HCT116 (cell line): Measurements from ENCODE around the gene RALGPS1. TPM values are rescaled to one million over a fixed set of nuclear protein-coding genes. Genes with fewer than 3 reads are reported as not detected.

Source experiments
- ATAC-seq: fragments of 200-7000 bp; cut with Tn5 transposase; 2 replicates; pipeline ENCODE4 v1.9.1; 2020; ENCODE audit warnings: mild to moderate bottlenecking, moderate library complexity
- BruUV-seq: library from RNA; stranded (reverse); fragments of 400-500 nt; replicated peaks from 2 replicates; lab custom pipeline; 2021; lab: Mats Ljungman, UMichigan
- CTCF ChIA-PET: fragments of 300-600 bp; sonication (Branson Sonifier 250); formaldehyde crosslinking; loops from one replicate; lab custom pipeline; 2021; ENCODE audit warnings: antibody characterized with exemption; lab: Charles Lee
- POLR2A ChIA-PET: fragments of 300-600, 350-600 bp; sonication (Branson Sonifier 250); formaldehyde crosslinking; loops from one replicate; lab custom pipeline; 2021; ENCODE audit warnings: antibody characterized with exemption; lab: Charles Lee
- RAD21 ChIA-PET, 2 experiments: fragments of 300-600 bp; sonication (Branson Sonifier 250); formaldehyde crosslinking; loops; one replicate each; lab custom pipeline; 2023; ENCODE audit warnings: low total read pairs in 2 of 2; ENCODE audit not compliant: uncharacterized antibody in 2 of 2, unreplicated experiment in 2 of 2, low non-redundant PET in 1 of 2; lab: Charles Lee
- DNase-seq: peaks from one replicate; pipeline ENCODE4 v3.0.0-alpha.2; 2010; ENCODE audit warnings: low read depth, low spot score
- H2AFZ ChIP-seq: fragments of 200-600 bp; shearing (Covaris generic), sonication (generic); 2 replicates; pipeline ENCODE4 v1.6.1; 2017; ENCODE audit warnings: low read depth, mixed run types, mixed read lengths, antibody characterized with exemption, low read length; ENCODE audit not compliant: poor library complexity, severe bottlenecking
- H3K27ac ChIP-seq: 2 replicates; pipeline ENCODE4 v1.5.1; 2012; ENCODE audit warnings: low read depth, low read length
- H3K27me3 ChIP-seq: fragments of 200-600 bp; sonication (generic); 2 replicates; pipeline ENCODE4 v1.6.1; 2016; ENCODE audit warnings: mixed run types, low read length, mixed read lengths; ENCODE audit not compliant: insufficient read depth
- H3K36me3 ChIP-seq, 2 experiments: fragments of 200-500 bp in 1 of 2; fragments of 200-600 bp in 1 of 2; sonication (Bioruptor generic) in 1 of 2; sonication (generic) in 1 of 2; 2 replicates each; pipeline versions ENCODE4 v1.5.1 to v1.6.1; 2014 to 2016; ENCODE audit warnings: low read length in 2 of 2, inconsistent platforms in 1 of 2, mixed read lengths in 1 of 2, mixed run types in 1 of 2; ENCODE audit not compliant: insufficient read depth in 2 of 2, control insufficient read depth in 1 of 2
- H3K4me1 ChIP-seq, 2 experiments: fragments of 200-600 bp in 1 of 2; sonication (generic) in 1 of 2; 2 replicates each; pipeline versions ENCODE4 v1.5.1 to v1.6.1; 2012 to 2017; ENCODE audit warnings: low read length in 2 of 2, inconsistent platforms in 1 of 2, mild to moderate bottlenecking in 1 of 2, mixed read lengths in 1 of 2, mixed run types in 1 of 2, moderate library complexity in 1 of 2; ENCODE audit not compliant: insufficient read depth in 2 of 2, control insufficient read depth in 1 of 2
- H3K4me2 ChIP-seq: fragments of 200-600 bp; sonication (generic); 2 replicates; pipeline ENCODE4 v1.6.1; 2017; ENCODE audit warnings: mixed run types, low read length, mixed read lengths
- H3K4me3 ChIP-seq, 2 experiments: fragments of 200-600 bp in 1 of 2; sonication (generic) in 1 of 2; replicated peaks in 1 of 2; 2 replicates each; pipeline ENCODE4 v1.5.1; 2011 to 2016; ENCODE audit warnings: low read length in 2 of 2, control low read depth in 1 of 2, low read depth in 1 of 2, mild to moderate bottlenecking in 1 of 2, mixed read lengths in 1 of 2, mixed run types in 1 of 2
- H3K79me2 ChIP-seq: fragments of 200-600 bp; sonication (generic); 2 replicates; pipeline ENCODE4 v1.6.1; 2017; ENCODE audit warnings: mild to moderate bottlenecking, mixed run types, low read length, moderate library complexity, mixed read lengths; ENCODE audit not compliant: insufficient read depth
- H3K9ac ChIP-seq: fragments of 200-600 bp; sonication (generic); 2 replicates; pipeline ENCODE4 v1.6.1; 2016; ENCODE audit warnings: low read length, mixed read lengths
- H3K9me2 ChIP-seq: fragments of 200-600 bp; sonication (generic), shearing (Covaris generic); 2 replicates; pipeline ENCODE4 v1.6.1; 2017; ENCODE audit warnings: mixed run types, mild to moderate bottlenecking, moderate library complexity; ENCODE audit not compliant: insufficient read depth
- H3K9me3 ChIP-seq, 2 experiments: fragments of 200-500 bp in 1 of 2; fragments of 200-600 bp in 1 of 2; sonication (Bioruptor generic) in 1 of 2; sonication (generic) in 1 of 2; 2 replicates each; pipeline ENCODE4 v1.6.1; 2014 to 2017; ENCODE audit warnings: low read length in 2 of 2, mixed read lengths in 2 of 2, inconsistent platforms in 1 of 2, low read depth in 1 of 2, mild to moderate bottlenecking in 1 of 2, mixed run types in 1 of 2, moderate library complexity in 1 of 2; ENCODE audit not compliant: control insufficient read depth in 1 of 2, insufficient read depth in 1 of 2
- H4K20me1 ChIP-seq: fragments of 200-600 bp; sonication (generic), shearing (Covaris generic); 2 replicates; pipeline ENCODE4 v1.6.1; 2017; ENCODE audit warnings: mixed run types, mild to moderate bottlenecking, moderate library complexity; ENCODE audit not compliant: insufficient read depth
- CBX3 ChIP-seq: IDR thresholded peaks from 2 replicates; pipeline ENCODE4 v1.6.1; 2012; ENCODE audit warnings: low read depth
- CEBPB ChIP-seq: IDR thresholded peaks from 2 replicates; pipeline ENCODE4 v1.6.1; 2012; ENCODE audit warnings: low read depth
- EGR1 ChIP-seq: IDR thresholded peaks from 2 replicates; pipeline ENCODE4 v1.6.1; 2012; ENCODE audit warnings: low read depth
- ELF1 ChIP-seq: IDR thresholded peaks from 2 replicates; pipeline ENCODE4 v1.6.1; 2012; ENCODE audit warnings: low read depth, borderline replicate concordance
- EZH2 ChIP-seq: fragments of 200-600 bp; sonication (generic); IDR thresholded peaks from 2 replicates; pipeline ENCODE4 v1.6.1; 2017; ENCODE audit warnings: antibody characterized with exemption, mixed run types
- EZH2phosphoT487 ChIP-seq: fragments of 200-600 bp; IDR thresholded peaks from 2 replicates; pipeline ENCODE4 v1.6.1; 2018; ENCODE audit warnings: antibody characterized with exemption, borderline replicate concordance
- JUND ChIP-seq: IDR thresholded peaks from 2 replicates; pipeline ENCODE4 v1.6.1; 2012
- RAD21 ChIP-seq: IDR thresholded peaks from 2 replicates; pipeline ENCODE4 v1.6.1; 2012; ENCODE audit warnings: low read depth, mild to moderate bottlenecking
- SIN3A ChIP-seq: IDR thresholded peaks from 2 replicates; pipeline ENCODE4 v1.6.1; 2012; ENCODE audit warnings: low read depth
- TCF7L2 ChIP-seq: IDR thresholded peaks from 2 replicates; pipeline ENCODE4 v1.7.0; 2011; ENCODE audit warnings: borderline replicate concordance, inconsistent platforms; ENCODE audit not compliant: insufficient read depth, insufficient read length; ENCODE audit errors: extremely low read depth
- YY1 ChIP-seq: IDR thresholded peaks from 2 replicates; pipeline ENCODE4 v1.6.1; 2011; ENCODE audit warnings: low read length, low read depth, moderate library complexity, mild to moderate bottlenecking; ENCODE audit not compliant: insufficient replicate concordance; ENCODE audit errors: extremely low read depth
- ZFX ChIP-seq: fragments of 450-650 bp; IDR thresholded peaks from 2 replicates; pipeline ENCODE4 v1.6.1; 2017
- ZNF274 ChIP-seq: fragments of 200-500 bp; sonication (Bioruptor generic); IDR thresholded peaks from 2 replicates; pipeline ENCODE4 v1.6.1; 2014; ENCODE audit warnings: mild to moderate bottlenecking, low read depth, low read length, inconsistent platforms
- intact Hi-C: fragments of 100-400 bp; cut with micrococcal nuclease; formaldehyde crosslinking; loops from 2 replicates; pipeline ENCODE4 v1.10.0; 2022
- total RNA-seq: library from RNA; stranded (reverse); gene quantifications from one replicate; pipeline ENCODE4 v1.2.1, GENCODE V29; 2021; ENCODE audit not compliant: unreplicated experiment
- TF ChIP-seq, protein P1 (sequence below): IDR thresholded peaks from 2 replicates; pipeline ENCODE4 v1.6.1; 2011; ENCODE audit warnings: mild to moderate bottlenecking, low read length, moderate library complexity; ENCODE audit not compliant: insufficient replicate concordance; ENCODE audit errors: extremely low read depth
- TF ChIP-seq, protein P2 (sequence below): IDR thresholded peaks from 2 replicates; pipeline ENCODE4 v1.6.1; 2012
- TF ChIP-seq, protein P3 (sequence below): IDR thresholded peaks from 2 replicates; pipeline ENCODE4 v1.6.1; 2012
- TF ChIP-seq, protein P4 (sequence below), 3 experiments: fragments of 200-600 bp in 1 of 3; sonication (generic) in 1 of 3; IDR thresholded peaks in 2 of 3; conservative IDR thresholded peaks in 1 of 3; 2 replicates each; pipeline ENCODE4 v1.5.1; 2012 to 2017; ENCODE audit warnings: low read depth in 2 of 3, low read length in 2 of 3, antibody characterized with exemption in 1 of 3, borderline replicate concordance in 1 of 3, control low read depth in 1 of 3, mild to moderate bottlenecking in 1 of 3, mixed read lengths in 1 of 3, mixed run types in 1 of 3, moderate library complexity in 1 of 3; ENCODE audit not compliant: insufficient read depth in 1 of 3

The RALGPS1 gene
- total RNA-seq, 1 experiment from 2014 or later: 7.6 TPM

DNA sequence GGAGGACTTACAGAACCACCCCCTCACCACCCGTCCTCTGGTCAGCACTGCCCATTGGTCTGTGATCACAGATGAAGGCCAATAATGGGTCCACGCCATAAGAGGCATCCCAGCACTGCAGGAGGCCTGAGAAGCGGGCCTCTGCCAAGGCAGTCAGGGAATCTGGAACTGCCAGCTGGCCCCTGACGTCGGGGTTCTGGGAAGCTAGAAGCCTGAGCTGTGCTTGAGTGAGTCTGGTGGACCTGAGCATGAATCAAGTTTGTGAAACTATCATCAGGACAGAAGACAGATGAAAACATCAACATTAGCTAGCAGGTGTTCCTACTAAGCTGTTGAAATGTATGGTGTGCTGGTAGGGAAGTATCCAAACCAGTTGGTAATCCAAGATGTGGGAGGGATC lies 200.0 kb downstream of the RALGPS1 start:
- H3K27ac ChIP-seq: no peak overlapping the region
- BruUV-seq: no TSS peak
- TF ChIP-seq YY1 (no peak), ZNF274 (no peak)
- ATAC-seq (no peak), DNase-seq (no peak)
- H4K20me1 ChIP-seq: no peaks in the 10 kb centered on the region
- H2AFZ ChIP-seq: no peak overlapping the region
- H3K4me1 ChIP-seq: peaks cover 2 to 20% of the 10 kb centered on the region in 2 experiments; a peak in 1 of 4 replicates
- no peaks in the 10 kb centered on the region for H3K9me3 ChIP-seq
- ChIA-PET RAD21 (no interaction called here), POLR2A (no interaction called here), CTCF (no interaction called here)
- no peaks in the 10 kb centered on the region for H3K27me3 ChIP-seq
- intact Hi-C loops: no loop called here
- H3K4me2 ChIP-seq: no peak overlapping the region
- H3K9me2 ChIP-seq: no peaks in the 10 kb centered on the region
- H3K9ac ChIP-seq: no peak overlapping the region
- H3K36me3 ChIP-seq: no peaks in the 10 kb centered on the region
- H3K79me2 ChIP-seq: no peaks in the 10 kb centered on the region
- no peak overlapping the region for H3K4me3 ChIP-seq

DNA sequence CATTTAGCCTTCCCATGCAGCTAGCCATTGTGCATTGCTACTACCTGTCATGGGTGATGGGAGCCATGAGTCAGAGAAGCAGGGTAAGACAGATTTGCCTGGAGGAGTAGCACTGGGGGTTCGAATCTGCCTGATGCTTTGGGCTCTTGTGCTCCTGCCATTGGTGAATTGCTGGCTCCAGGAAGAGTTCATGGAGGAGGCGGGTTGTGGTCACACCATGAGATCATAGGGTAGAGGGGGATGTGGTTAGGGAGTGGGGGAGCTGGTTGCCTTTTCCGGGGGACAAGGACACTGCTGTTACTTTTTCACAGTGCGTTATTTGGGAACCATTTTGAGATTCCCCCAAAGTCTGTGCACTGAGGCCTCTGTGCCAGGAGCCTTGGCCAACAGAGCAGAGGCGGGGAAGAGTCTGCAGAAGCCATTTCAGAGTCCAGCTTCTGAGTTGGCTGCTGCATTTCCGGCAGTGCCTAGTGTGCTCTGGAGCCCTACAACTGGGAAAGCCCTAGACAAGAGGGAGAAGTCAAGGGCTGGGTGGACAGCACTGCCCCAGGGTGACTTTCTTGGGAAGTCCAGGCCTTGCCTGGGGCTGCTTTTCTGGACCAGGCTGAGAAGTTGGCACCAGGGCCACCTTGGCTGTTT lies 201.6 kb downstream of the RALGPS1 start:
- CTCF ChIA-PET: no interaction called here
- H3K36me3 ChIP-seq: no peaks in the 10 kb centered on the region
- H3K4me1 ChIP-seq: peaks cover 2 to 20% of the 10 kb centered on the region in 2 experiments; a peak in 1 of 4 replicates
- H3K9me2 ChIP-seq: no peaks in the 10 kb centered on the region
- ATAC-seq: no peak
- H3K79me2 ChIP-seq: no peaks in the 10 kb centered on the region
- H3K9me3 ChIP-seq: no peaks in the 10 kb centered on the region
- RAD21 ChIA-PET: no interaction called here
- intact Hi-C loops: no loop called here
- no peak overlapping the region for H3K4me2 ChIP-seq
- H3K27me3 ChIP-seq: no peaks in the 10 kb centered on the region
- H2AFZ ChIP-seq: no peak overlapping the region
- no TSS peak for BruUV-seq
- H4K20me1 ChIP-seq: no peaks in the 10 kb centered on the region
- no peak for DNase-seq
- POLR2A ChIA-PET: no interaction called here
- no peak overlapping the region for H3K9ac ChIP-seq
- no peak overlapping the region for H3K4me3 ChIP-seq
- no peak overlapping the region for H3K27ac ChIP-seq
- TF ChIP-seq EZH2: no peak
- TF ChIP-seq TCF7L2: no peak
- TF ChIP-seq CEBPB: no peak
- TF ChIP-seq JUND: no peak
- no peak for TF ChIP-seq ZFX
- TF ChIP-seq, protein P1, sequence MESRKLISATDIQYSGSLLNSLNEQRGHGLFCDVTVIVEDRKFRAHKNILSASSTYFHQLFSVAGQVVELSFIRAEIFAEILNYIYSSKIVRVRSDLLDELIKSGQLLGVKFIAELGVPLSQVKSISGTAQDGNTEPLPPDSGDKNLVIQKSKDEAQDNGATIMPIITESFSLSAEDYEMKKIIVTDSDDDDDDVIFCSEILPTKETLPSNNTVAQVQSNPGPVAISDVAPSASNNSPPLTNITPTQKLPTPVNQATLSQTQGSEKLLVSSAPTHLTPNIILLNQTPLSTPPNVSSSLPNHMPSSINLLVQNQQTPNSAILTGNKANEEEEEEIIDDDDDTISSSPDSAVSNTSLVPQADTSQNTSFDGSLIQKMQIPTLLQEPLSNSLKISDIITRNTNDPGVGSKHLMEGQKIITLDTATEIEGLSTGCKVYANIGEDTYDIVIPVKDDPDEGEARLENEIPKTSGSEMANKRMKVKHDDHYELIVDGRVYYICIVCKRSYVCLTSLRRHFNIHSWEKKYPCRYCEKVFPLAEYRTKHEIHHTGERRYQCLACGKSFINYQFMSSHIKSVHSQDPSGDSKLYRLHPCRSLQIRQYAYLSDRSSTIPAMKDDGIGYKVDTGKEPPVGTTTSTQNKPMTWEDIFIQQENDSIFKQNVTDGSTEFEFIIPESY: no peak
- TF ChIP-seq, protein P2, sequence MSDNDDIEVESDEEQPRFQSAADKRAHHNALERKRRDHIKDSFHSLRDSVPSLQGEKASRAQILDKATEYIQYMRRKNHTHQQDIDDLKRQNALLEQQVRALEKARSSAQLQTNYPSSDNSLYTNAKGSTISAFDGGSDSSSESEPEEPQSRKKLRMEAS: no peak
- TF ChIP-seq RAD21: no peak
- no peak for TF ChIP-seq SIN3A
- TF ChIP-seq, protein P3, sequence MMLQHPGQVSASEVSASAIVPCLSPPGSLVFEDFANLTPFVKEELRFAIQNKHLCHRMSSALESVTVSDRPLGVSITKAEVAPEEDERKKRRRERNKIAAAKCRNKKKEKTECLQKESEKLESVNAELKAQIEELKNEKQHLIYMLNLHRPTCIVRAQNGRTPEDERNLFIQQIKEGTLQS: no peak
- TF ChIP-seq CBX3: no peak
- TF ChIP-seq ELF1: no peak
- TF ChIP-seq EZH2phosphoT487: no peak
- no peak for TF ChIP-seq EGR1
- TF ChIP-seq, protein P4, sequence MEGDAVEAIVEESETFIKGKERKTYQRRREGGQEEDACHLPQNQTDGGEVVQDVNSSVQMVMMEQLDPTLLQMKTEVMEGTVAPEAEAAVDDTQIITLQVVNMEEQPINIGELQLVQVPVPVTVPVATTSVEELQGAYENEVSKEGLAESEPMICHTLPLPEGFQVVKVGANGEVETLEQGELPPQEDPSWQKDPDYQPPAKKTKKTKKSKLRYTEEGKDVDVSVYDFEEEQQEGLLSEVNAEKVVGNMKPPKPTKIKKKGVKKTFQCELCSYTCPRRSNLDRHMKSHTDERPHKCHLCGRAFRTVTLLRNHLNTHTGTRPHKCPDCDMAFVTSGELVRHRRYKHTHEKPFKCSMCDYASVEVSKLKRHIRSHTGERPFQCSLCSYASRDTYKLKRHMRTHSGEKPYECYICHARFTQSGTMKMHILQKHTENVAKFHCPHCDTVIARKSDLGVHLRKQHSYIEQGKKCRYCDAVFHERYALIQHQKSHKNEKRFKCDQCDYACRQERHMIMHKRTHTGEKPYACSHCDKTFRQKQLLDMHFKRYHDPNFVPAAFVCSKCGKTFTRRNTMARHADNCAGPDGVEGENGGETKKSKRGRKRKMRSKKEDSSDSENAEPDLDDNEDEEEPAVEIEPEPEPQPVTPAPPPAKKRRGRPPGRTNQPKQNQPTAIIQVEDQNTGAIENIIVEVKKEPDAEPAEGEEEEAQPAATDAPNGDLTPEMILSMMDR (IDR thresholded peaks at IDR 0.05 in 2 of 3, conservative IDR thresholded peaks at IDR 0.05 in 1 of 3; ENCODE audit: borderline replicate concordance in 1 of 3, insufficient read depth in 1 of 3, low read depth in 2 of 3, low read length in 2 of 3): no peak
